Left ventricle myocardium inferior (tissue), 1 donor: ENCODE measurements around the gene EEF1AKMT4. TPM values are rescaled to one million over a fixed set of nuclear protein-coding genes. Genes with fewer than 3 reads are reported as not detected.

Experiments
- DNase-seq: peaks from one replicate; pipeline ENCODE4 v3.0.0-alpha.2; 2020
- H3K27ac ChIP-seq: fragments of 200-600 bp; replicated peaks from 2 replicates; pipeline ENCODE4 v1.8.0; 2021
- H3K27me3 ChIP-seq: fragments of 200-600 bp; 2 replicates; pipeline ENCODE4 v1.8.0; 2021; ENCODE audit warnings: low read depth
- H3K36me3 ChIP-seq: fragments of 200-600 bp; 2 replicates; pipeline ENCODE4 v1.8.0; 2021
- H3K4me1 ChIP-seq: fragments of 200-600 bp; 2 replicates; pipeline ENCODE4 v1.8.0; 2021
- H3K4me3 ChIP-seq: fragments of 200-600 bp; 2 replicates; pipeline ENCODE4 v1.8.0; 2021; ENCODE audit warnings: mild to moderate bottlenecking, moderate library complexity
- H3K9me3 ChIP-seq: fragments of 200-600 bp; replicated peaks from 2 replicates; pipeline ENCODE4 v1.8.0; 2021
- intact Hi-C: fragments of 100-400 bp; cut with micrococcal nuclease; formaldehyde crosslinking; loops from one replicate; pipeline ENCODE4 v1.11.0; 2022
- total RNA-seq: library from RNA; stranded (reverse); fragmentation: NEBNext Ultra II Directional; extraction: Animal tissue kit (Norgen Biotek cat#: 25700); gene quantifications from one replicate; pipeline ENCODE4 v1.2.1, GENCODE V29; 2021
- TF ChIP-seq, protein P1 (sequence below): fragments of 200-600 bp; IDR thresholded peaks from 2 replicates; pipeline ENCODE4 v1.8.0; 2021; ENCODE audit warnings: antibody characterized with exemption, mild to moderate bottlenecking, borderline replicate concordance
- donor health status: DM: no; HTN: yes; CAD: no; lungs with severe emphysema.

Gene EEF1AKMT4
- total RNA-seq, 1 donor from 2014 or later, result 1.6 TPM

GRCh38 chr3:184231671-184232070, 17.8 kb upstream of the EEF1AKMT4 start:
- H3K27me3 ChIP-seq, result peaks cover 95% of the 10 kb centered on the region
- H3K4me3 ChIP-seq, result no peak overlapping the region
- TF ChIP-seq, protein P1, sequence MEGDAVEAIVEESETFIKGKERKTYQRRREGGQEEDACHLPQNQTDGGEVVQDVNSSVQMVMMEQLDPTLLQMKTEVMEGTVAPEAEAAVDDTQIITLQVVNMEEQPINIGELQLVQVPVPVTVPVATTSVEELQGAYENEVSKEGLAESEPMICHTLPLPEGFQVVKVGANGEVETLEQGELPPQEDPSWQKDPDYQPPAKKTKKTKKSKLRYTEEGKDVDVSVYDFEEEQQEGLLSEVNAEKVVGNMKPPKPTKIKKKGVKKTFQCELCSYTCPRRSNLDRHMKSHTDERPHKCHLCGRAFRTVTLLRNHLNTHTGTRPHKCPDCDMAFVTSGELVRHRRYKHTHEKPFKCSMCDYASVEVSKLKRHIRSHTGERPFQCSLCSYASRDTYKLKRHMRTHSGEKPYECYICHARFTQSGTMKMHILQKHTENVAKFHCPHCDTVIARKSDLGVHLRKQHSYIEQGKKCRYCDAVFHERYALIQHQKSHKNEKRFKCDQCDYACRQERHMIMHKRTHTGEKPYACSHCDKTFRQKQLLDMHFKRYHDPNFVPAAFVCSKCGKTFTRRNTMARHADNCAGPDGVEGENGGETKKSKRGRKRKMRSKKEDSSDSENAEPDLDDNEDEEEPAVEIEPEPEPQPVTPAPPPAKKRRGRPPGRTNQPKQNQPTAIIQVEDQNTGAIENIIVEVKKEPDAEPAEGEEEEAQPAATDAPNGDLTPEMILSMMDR, result no peak
- H3K27ac ChIP-seq, result no peak overlapping the region
- peaks cover 23% of the 10 kb centered on the region for H3K4me1 ChIP-seq
- intact Hi-C loops, result no loop called here
- DNase-seq, result no peak
- H3K36me3 ChIP-seq, result no peaks in the 10 kb centered on the region
- H3K9me3 ChIP-seq, result no peaks in the 10 kb centered on the region

DNA sequence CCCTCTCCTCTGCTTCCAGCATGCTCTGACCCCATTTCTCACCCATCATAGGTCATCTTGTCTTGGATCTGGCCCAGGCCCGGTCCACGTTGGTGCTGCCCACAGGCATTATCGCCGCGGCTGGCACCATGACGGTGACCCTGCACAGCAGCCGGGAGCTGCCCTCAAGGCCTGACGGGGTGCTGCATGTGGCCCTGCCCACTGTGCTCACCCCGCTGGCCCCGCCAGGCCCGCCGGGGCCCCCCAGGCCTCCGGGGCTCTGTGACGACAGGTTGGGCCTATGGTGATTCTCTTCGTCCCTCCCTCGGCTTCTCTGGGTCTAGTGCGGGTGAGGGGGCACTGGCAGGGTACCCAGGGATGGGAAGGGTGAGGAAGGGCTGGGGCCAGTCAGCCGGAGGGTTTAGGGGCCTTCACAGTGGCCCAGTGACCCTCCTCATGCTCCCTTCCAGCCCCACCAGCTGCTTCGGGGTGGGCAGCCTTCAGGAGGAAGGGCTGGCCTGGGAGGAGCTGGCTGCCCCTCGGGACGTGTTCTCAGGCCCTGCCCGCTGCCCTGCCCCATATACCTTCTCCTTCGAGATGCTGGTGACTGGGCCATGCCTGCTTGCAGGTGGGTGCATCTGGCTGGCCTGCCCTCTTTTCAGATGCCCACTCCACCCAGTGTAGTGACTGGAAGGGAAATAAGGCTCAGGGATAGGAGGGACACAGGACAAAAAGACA, 16.2 kb upstream of the EEF1AKMT4 start:
- Histone ChIP-seq H3K36me3 (no peaks in the 10 kb centered on the region), H3K27me3 (peaks cover 91% of the 10 kb centered on the region), H3K4me3 (no peak overlapping the region), H3K4me1 (peaks cover 23% of the 10 kb centered on the region), H3K27ac (no peak overlapping the region), H3K9me3 (no peaks in the 10 kb centered on the region)
- TF ChIP-seq, protein P1, result no peak
- DNase-seq, result no peak
- intact Hi-C loops, result no loop called here

- H3K9me3 ChIP-seq, result no peaks in the 10 kb centered on the region
- DNase-seq, result no peak
- H3K4me1 ChIP-seq, result peaks cover 19% of the 10 kb centered on the region
- peaks cover 86% of the 10 kb centered on the region for H3K27me3 ChIP-seq
- no peak overlapping the region for H3K4me3 ChIP-seq
- intact Hi-C loops, result no loop called here
- TF ChIP-seq, protein P1, result no peak
- H3K27ac ChIP-seq, result no peak overlapping the region
- no peaks in the 10 kb centered on the region for H3K36me3 ChIP-seq
These were observed 15.2 kb upstream of the EEF1AKMT4 start for GRCh38 chr3:184234224-184234623.

- Histone ChIP-seq H3K36me3 (no peaks in the 10 kb centered on the region), H3K27me3 (peaks cover 80% of the 10 kb centered on the region), H3K4me3 (no peak overlapping the region), H3K4me1 (peaks cover 13% of the 10 kb centered on the region), H3K9me3 (no peaks in the 10 kb centered on the region), H3K27ac (no peak overlapping the region)
- TF ChIP-seq, protein P1, result no peak
- intact Hi-C loops, result no loop called here
- DNase-seq, result no peak
These were observed 14.6 kb upstream of the EEF1AKMT4 start for GRCh38 chr3:184234671-184235380.

GRCh38 chr3:184235381-184236032, 14.0 kb upstream of the EEF1AKMT4 start:
- Histone ChIP-seq H3K9me3 (no peaks in the 10 kb centered on the region), H3K27ac (no peak overlapping the region), H3K27me3 (peaks cover 73% of the 10 kb centered on the region), H3K4me1 (peaks cover 6% of the 10 kb centered on the region), H3K4me3 (no peak overlapping the region), H3K36me3 (no peaks in the 10 kb centered on the region)
- DNase-seq, result no peak
- intact Hi-C loops, result no loop called here
- TF ChIP-seq, protein P1, result no peak
